Measurements from ENCODE around the gene DARS1. TPM values are rescaled to one million over a fixed set of nuclear protein-coding genes. Genes with fewer than 3 reads are reported as not detected.

DARS1 gene
- polyA plus RNA-seq, 1 experiment = 44.0 TPM

GRCh38 chr2:135936524-135936923, 48.9 kb downstream of the DARS1 start:
- no peak for DNase-seq (ENCODE audit: low read depth)
- Histone ChIP-seq H3K36me3 (ENCODE audit: control insufficient read depth, insufficient read depth, low read length) (no peaks in the 10 kb centered on the region; the same call in 1 of the 2 replicates), H3K4me3 (ENCODE audit: low read depth, low read length) (no peak overlapping the region), H3K27me3 (ENCODE audit: control insufficient read depth, insufficient read depth, low read length) (no peaks in the 10 kb centered on the region)
- ChIA-PET CTCF (interaction anchor here (1.2 kb wide), 1 partner anchor 12 kb away, joined by 4 read pairs; no protein-coding TSS in a partner anchor), POLR2A (no interaction called here)
- TF ChIP-seq, protein P1, sequence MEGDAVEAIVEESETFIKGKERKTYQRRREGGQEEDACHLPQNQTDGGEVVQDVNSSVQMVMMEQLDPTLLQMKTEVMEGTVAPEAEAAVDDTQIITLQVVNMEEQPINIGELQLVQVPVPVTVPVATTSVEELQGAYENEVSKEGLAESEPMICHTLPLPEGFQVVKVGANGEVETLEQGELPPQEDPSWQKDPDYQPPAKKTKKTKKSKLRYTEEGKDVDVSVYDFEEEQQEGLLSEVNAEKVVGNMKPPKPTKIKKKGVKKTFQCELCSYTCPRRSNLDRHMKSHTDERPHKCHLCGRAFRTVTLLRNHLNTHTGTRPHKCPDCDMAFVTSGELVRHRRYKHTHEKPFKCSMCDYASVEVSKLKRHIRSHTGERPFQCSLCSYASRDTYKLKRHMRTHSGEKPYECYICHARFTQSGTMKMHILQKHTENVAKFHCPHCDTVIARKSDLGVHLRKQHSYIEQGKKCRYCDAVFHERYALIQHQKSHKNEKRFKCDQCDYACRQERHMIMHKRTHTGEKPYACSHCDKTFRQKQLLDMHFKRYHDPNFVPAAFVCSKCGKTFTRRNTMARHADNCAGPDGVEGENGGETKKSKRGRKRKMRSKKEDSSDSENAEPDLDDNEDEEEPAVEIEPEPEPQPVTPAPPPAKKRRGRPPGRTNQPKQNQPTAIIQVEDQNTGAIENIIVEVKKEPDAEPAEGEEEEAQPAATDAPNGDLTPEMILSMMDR (IDR thresholded peaks at IDR 0.05; ENCODE audit: insufficient read depth, low read depth, low read length) = no peak

DNA sequence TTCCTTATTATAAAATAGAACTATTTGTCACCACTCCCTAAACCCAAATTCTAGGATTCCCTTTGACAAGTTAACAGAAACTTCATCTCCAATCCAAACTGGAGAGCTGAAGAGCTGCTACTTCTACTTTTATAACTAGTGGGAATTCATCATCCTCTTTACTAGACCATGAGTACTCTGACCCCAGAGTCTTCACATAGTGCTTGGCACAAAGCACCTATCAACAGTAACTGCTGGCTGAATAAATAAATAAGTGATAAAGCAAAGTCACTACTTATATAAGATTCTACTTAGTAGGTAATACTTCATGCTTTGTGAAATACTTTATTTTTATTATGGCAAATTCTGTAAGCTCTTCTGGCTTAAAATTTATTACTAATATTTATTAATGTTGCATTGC, 49.5 kb downstream of the DARS1 start:
- CTCF ChIA-PET = interaction anchor here (1.2 kb wide), 1 partner anchor 13 kb away, joined by 4 read pairs; no protein-coding TSS in a partner anchor
- Histone ChIP-seq H3K36me3 (ENCODE audit: control insufficient read depth, insufficient read depth, low read length) (peaks cover 2% of the 10 kb centered on the region; the same call in 1 of the 2 replicates), H3K27me3 (ENCODE audit: control insufficient read depth, insufficient read depth, low read length) (no peaks in the 10 kb centered on the region), H3K4me3 (ENCODE audit: low read depth, low read length) (no peak overlapping the region)
- DNase-seq (ENCODE audit: low read depth) = no peak
- TF ChIP-seq, protein P1 (IDR thresholded peaks at IDR 0.05; ENCODE audit: insufficient read depth, low read depth, low read length) = no peak
- POLR2A ChIA-PET = no interaction called here

DNA sequence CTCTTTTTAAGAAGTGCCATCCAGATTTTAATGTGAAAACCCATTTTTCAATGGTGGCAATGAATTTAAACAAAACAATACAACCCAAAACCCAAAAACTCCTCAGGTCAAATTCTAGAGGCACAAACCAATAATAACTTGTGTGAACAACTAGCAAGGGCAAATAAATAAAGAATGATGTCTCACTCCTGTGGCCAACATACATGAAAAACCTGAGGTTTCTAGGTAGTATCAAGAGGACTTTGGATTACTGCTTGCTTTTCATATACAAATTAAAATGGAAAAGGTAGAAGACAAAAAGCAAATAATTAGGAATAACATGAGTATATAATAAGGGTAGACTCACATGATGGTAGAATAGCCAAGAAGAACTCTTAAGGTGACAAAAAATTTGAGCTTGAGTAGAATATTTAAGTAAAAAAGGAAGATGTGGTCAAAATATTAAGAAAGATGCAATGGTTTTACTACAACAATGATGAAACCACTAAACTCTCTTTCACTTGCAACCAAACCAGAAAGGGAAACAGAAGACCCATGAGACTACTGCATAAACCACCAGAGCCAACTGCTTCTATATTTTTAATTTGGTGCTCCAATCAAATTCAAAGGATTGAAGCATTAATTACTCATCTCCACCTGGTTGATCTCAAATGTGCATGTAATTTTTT, 53.5 kb downstream of the DARS1 start:
- ChIA-PET CTCF (no interaction called here), POLR2A (no interaction called here)
- DNase-seq (ENCODE audit: low read depth) = no peak
- no peak overlapping the region for H3K4me3 ChIP-seq (ENCODE audit: low read depth, low read length)
- peaks cover 4% of the 10 kb centered on the region for H3K36me3 ChIP-seq (ENCODE audit: control insufficient read depth, insufficient read depth, low read length)
- TF ChIP-seq, protein P1 (IDR thresholded peaks at IDR 0.05; ENCODE audit: insufficient read depth, low read depth, low read length) = no peak
- H3K27me3 ChIP-seq (ENCODE audit: control insufficient read depth, insufficient read depth, low read length) = no peaks in the 10 kb centered on the region

- H3K27me3 ChIP-seq (ENCODE audit: control insufficient read depth, insufficient read depth, low read length) = no peaks in the 10 kb centered on the region
- CTCF ChIA-PET = interaction anchor here (1.6 kb wide), 1 partner anchor 12 kb away, joined by 4 read pairs; no protein-coding TSS in a partner anchor
- no peak overlapping the region for H3K4me3 ChIP-seq (ENCODE audit: low read depth, low read length)
- POLR2A ChIA-PET = no interaction called here
- TF ChIP-seq, protein P1 (IDR thresholded peaks at IDR 0.05; ENCODE audit: insufficient read depth, low read depth, low read length) = no peak
- peaks cover 4% of the 10 kb centered on the region for H3K36me3 ChIP-seq (ENCODE audit: control insufficient read depth, insufficient read depth, low read length)
- DNase-seq (ENCODE audit: low read depth) = no peak
These were observed 58.8 kb downstream of the DARS1 start for GRCh38 chr2:135926605-135927004.

- TF ChIP-seq, protein P1 (IDR thresholded peaks at IDR 0.05; ENCODE audit: insufficient read depth, low read depth, low read length) = no peak
- Histone ChIP-seq H3K4me3 (ENCODE audit: low read depth, low read length) (no peak overlapping the region), H3K36me3 (ENCODE audit: control insufficient read depth, insufficient read depth, low read length) (peaks cover 2% of the 10 kb centered on the region), H3K27me3 (ENCODE audit: control insufficient read depth, insufficient read depth, low read length) (no peaks in the 10 kb centered on the region)
- no peak for DNase-seq (ENCODE audit: low read depth)
- ChIA-PET POLR2A (no interaction called here), CTCF (interaction anchor here (1.6 kb wide), 1 partner anchor 11 kb away, joined by 4 read pairs; no protein-coding TSS in a partner anchor)
These were observed 59.9 kb downstream of the DARS1 start for GRCh38 chr2:135925571-135925970.
